Measurements from ENCODE around the gene FAM78A.

The FAM78A gene

DNA sequence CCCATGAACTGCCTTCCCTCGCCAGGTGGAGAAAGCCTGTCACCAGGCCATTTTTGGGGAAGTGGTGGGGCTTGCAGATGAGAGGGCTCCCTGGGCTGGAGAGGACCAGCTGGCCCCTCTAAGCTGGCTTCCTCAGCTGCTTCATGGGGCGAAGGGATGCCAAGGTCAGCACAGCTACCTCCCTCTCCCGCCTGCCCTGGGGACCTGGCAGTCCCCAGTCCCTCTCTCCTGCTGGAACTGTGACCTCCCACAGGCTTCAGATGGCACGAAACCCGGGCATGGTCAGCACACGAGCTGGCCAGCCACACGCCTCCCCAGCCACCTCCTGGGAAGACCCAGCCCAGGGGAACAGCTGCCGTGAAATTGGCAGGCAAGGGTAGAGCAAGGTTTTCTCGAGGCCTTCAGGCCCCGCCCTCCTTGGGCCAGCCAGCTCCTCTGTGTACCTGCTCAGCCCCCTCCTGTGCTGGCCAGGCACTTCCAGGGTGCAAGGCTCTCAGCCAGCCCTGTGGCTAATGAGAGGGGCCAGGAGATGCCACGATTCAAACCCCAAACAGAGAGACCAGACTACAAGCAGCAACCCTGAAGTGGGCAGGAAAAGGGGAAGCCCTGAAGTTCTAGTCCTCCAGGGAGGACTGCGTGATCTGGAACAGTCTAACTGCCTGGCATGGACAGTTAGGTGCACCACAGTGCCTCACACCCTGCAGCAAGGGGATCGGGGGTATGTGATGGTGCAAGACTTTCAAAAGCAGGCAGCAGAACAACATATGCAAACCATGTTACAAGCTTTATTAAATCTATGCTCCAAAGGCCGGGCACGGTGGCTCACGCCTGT is 26.1 kb upstream of the FAM78A start:
- no peak for DNase-seq

DNA sequence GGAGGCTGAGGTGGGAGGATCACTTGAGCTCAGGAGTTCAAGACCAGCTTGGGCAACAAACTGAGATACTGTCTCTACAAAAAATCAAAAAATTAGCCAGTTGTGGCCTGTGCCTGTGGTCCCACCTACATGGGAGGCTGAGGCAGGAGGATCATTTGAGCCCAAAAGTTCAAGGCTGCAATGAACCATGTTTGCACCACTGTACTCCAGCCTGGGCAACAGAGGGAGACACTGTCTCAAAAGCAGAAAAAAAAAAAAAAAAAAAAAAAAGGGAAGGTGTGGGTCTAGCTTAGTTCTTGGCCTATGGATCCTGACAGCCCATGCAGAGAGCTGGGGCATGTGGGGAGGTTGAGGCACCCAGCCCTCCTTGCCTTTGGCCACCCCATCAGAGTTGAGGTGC is 24.1 kb upstream of the FAM78A start:
- DNase-seq: no peak

GRCh38 chr9:131299961-131300347 is 23.6 kb upstream of the FAM78A start:
- no peak for DNase-seq

- DNase-seq: no peak
These were observed 23.1 kb upstream of the FAM78A start for GRCh38 chr9:131299346-131299960.

DNA sequence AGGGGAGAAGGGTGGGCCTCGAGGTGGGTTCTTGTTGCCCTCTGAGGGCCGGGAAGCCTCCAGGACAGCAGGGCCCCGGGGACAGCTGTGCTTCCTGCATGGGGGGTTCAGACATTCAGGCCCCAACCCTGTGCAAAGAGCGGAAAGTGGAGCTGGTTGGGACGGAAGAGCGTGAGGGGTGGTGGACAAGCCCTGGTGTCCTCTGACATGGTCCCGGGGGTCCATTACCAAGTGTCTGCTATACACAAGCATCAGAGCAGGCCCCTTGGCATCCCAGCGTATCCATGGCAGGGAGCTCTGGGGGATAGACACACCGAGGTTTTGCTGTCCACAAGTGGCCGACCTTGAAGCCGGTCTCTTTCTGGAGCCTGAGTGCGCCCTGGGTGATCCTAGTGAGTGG is 22.5 kb upstream of the FAM78A start:
- DNase-seq: no peak

GRCh38 chr9:131298341-131298740 is 22.0 kb upstream of the FAM78A start:
- no peak for DNase-seq

GRCh38 chr9:131297903-131298302 is 21.6 kb upstream of the FAM78A start:
- no peak for DNase-seq

DNA sequence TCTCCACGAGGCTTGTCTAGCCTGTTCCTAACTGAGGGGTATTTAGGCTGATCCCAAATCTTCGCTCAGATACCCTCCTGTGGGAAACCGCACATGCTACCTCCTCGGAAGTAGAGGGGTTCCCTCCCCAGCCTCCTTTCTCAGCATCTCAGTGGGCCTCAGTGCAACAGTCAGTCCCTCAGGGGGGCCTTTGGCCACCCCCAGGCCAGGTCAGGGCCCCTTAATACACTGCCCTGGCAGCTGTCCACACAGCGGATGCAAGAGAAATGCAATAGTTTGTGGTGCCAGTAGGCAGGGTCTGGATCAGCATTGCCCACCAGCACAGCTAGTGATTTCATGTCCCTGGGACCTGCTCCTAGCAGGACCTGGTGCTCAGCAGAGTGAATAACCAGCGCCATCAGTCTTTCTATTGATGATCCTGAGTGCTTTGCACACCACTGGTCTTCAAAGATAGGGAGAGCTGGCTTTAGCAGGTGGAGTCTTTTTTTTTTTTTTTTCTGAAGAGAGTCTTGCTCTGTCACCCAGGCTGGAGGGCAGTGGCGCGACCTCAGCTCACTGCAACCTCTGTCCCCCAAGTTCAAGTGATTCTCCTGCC is 20.7 kb upstream of the FAM78A start:
- DNase-seq: no peak

DNA sequence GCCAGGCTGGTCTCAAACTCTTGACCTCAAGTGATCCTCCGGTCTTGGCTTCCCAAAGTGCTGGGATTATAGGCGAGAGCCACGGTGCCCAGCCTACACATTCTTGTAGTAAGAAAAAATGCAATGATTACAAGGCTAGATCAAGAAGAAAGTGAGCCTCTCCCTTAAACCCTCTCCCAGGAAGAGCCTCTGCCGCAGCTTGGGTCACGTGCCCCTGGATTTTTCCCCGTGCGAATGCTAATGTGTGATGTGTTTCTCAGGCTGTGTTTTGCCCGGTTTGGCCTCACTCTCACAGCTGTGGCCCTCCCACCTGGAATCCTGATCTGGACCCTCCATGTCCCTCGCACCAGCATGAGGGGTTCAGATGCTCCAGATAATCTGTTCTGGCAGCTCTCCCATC is 20.1 kb upstream of the FAM78A start:
- DNase-seq: no peak

- DNase-seq: no peak
These were observed 16.6 kb upstream of the FAM78A start for GRCh38 chr9:131292937-131293336.

DNA sequence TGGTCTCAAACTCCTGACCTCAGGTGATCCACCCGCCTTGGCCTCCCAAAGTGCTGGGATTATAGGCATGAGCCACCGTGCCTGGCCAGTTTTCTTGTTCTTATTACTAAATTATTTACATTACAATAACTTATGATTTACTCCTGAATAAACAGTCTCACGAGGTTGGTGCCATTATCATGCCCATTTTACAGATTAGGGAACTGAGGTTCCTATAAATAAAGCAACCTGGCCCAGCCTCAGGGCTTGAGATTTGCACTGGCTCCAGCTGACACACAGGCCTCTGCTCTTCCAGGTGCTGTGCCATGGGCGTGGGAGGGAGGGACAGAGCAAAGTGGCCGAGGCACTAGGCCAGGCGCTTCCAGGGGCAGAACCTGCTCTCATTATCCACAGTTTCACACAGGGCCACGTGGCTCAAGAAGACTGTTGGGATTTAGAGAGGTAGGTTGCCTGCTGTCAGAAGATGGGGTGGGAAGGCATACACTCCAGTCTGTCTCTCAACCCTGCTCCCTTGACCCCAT is 15.5 kb upstream of the FAM78A start:
- no peak for DNase-seq

GRCh38 chr9:131290767-131291370 is 14.6 kb upstream of the FAM78A start:
- no peak for DNase-seq

DNA sequence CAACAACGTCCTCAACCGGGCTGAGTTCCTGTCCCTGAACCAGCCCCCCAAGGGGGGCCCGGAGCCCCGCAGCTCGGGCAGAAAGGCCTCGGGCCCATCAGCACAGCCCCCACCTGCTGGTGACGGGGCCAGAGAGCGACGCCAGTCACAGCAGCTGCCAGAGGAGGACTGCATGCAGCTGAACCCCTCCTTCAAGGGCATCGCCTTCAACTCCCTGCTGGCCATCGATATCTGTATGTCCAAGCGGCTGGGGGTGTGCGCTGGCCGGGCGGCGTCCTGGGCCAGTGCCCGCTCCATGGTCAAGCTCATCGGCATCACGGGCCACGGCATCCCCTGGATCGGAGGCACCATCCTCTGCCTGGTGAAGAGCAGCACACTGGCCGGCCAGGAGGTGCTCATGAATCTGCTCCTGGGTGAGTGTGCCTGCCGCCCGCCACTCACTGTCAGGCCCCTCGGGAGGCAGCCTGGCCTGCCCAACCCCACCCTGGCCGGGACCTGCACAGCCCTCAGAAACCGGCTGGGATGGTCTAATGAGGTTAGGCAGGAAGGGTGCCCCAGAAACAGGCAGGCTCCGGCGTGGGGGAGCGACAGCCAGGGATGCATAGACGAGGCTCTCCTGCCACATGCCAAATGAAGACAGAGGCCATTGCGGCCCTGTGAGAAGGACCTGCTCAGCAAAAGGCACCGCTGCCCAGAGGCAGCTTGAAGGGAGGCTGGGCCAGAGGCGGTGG is 13.9 kb upstream of the FAM78A start:
- DNase-seq: no peak

DNA sequence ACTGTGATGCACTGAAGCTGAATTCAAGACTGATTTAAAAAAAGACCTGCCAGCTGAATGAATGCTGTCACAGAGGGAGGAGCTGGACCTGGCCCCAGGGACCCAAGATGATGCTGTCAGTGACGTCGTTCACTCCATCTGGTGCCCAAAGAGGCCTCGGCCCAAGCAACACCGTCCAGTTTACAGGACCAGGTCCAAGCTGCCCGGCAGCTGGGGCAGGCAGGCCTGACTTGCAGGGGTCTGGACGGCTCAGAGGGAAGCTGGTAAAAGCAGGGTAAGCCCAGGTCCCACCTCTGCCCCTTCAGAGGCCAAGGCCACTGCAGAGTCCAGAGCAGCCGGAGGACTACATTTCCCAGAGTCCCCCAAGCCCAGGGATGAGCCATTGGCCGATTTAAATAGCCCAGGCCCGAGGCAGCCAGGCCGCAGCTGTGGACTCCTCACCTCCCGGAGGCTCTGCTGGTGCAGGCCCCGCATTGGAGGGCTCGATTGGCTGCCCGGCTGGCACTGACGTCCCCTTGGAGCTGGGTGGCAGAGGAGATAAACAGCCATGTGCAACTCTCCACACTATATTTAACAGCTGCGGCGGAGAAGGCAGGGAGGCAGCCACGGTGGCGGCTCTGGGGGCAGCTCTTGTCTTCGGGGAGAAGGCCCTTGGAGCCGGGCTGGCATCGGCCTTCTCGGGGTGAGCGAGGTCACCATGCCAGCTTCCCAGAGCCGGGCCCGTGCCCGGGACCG is 13.2 kb upstream of the FAM78A start, which contains the start of gene PLPP7:
PLPP7 (plus strand) TSS at position 423 of the 735 bp plus-strand sequence; CDS start at position 698, 275 bp downstream.
- DNase-seq: no peak

GRCh38 chr9:131288217-131288616 is 11.9 kb upstream of the FAM78A start:
- no peak for DNase-seq

DNA sequence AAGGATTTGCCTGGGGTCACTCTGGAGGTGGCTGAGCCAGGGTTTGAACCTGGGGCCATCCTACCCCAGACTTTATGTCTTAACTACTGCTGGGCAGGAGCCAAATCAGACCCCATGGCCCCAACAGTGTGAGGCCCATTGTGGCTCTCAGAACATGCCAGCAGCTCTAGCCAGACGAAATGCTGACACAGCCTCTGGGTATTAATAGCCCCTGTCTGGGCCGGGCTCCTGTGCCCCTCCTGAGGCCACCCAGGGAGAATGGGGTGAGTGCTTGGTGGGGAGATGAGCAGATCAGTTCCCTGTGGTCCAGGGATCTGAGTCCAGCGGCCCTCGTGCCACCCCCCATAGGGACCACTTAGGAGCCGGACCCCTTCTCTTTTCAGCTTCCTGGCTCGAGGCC is 11.0 kb upstream of the FAM78A start:
- DNase-seq: no peak

GRCh38 chr9:131284856-131285255 is 8.5 kb upstream of the FAM78A start:
- DNase-seq: no peak

DNA sequence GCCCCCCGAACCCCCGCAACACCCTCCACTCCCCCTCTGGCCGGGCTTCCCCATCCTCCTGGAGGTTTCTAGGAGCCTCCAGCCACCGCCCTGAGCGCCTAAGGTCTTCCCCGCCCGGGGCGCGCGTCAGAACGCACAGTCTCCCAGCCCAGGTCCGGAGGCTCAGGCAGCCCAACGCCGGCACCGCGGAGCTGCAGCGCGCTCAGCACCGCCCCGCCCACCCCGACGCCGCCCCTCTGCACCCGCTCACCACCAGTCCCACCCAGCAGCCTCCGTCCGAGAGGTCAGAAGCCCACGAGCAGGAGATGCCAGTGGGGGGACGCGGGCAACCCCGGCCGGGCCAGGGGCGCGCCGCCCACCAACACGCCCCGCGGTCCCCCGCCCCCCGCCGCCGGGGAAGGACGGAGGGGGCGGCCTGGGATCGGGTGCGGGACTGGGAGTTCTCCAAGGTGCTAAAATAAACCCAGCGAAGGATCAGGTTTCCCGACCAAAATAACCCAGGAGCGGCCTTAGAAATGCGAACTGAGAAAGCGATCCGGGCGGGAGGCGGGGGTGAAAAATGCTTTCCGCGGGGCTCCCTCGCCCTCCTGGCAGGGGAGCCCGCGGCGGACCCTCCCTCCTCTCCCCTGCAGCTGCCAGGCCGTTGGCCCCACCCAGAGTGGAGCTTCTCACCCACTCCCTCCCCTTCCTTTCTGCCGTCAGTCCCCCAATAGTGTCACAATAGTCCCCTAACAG is 6.5 kb upstream of the FAM78A start:
- no peak for DNase-seq

DNA sequence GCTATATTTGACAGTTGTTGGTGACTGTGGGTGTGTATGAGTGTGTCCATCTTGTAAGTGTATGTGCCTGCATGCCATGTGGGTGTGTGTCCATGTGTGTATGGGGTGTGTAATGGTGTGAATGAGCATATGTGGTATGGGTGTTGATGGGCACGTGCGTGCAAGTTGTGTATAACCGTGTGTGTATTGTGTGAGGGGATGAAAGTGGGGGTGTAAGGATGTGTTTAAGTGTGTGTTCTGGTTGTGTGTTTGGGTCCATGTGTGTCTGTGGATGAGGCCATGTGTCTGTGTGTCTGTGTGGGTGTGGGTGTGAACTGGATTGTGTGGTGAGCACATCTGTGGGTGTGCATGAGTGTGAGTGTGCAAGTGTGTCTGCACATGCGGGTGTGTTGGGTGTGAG is 5.9 kb upstream of the FAM78A start:
- DNase-seq: no peak

- DNase-seq: no peak
These were observed 5.0 kb upstream of the FAM78A start for GRCh38 chr9:131281119-131281965.

Measured in activated gamma-delta T cell treated with Interleukin-2 at 50 U/mL for 16 hours (primary cell).